ENCODE data around the gene FRMD3.
A peak's percentile ranks its signal among the peaks of the same experiment; 100 is the strongest.

Gene FRMD3

DNA sequence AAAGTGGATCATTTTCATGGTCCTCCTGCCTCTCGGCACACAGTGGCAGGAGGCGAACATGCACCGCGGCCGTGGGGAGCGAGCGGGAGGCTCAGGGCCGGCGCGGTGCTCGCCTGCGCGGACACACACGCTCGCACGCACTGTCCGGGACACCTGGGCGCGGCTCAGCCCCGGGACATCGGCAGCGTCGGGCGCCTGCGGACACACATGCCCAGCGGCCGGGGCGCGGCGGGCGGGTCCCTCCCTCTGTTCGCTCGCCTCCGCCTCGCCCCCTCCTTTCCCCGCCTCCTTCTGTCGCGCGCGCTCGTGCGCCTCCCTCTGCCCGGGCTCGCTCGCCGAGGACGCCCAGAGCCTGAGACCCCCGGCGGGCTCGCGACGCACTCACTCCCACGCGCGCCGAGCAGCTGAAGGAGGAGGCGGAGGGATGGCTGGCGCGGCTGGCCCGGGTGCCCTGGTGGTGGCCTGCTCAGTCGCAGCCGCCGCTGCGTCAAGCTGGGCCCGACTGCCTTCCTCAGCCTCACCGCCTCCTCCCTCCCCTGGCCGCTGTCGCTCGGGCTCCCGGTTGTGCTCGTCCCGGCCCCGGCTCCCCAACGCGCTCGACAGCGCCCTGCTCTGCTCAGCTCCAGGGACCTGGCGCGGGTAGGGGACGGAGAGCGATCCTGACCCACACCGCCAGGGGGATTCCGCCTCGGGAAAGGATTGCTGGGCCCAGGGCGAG is at the start of gene FRMD3:
FRMD3 (minus strand) TSS at position 230 of the 718 bp plus-strand sequence; CDS start at position 60, 170 bp downstream.
- DNase-seq = no peak

DNA sequence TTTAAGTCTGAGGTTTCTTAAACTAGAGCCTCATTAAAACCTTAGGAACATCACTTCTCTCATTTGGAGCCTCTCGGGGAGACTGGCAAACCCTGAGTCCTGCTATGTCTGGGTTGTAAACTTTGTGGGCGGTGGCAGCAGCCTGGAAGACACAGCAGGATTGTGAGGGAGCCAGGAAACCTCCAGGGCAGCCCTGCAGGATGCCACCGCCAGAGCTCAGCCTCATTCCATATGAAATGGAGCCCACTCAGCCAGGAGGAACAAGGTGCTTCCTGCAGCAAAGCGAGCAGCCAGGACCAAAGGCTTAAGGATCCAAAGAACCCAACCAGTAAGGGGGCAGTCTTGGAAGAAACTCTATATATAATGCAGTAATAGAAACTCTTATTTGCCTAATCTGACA is 46.8 kb upstream of the FRMD3 start:
- DNase-seq = no peak

DNA sequence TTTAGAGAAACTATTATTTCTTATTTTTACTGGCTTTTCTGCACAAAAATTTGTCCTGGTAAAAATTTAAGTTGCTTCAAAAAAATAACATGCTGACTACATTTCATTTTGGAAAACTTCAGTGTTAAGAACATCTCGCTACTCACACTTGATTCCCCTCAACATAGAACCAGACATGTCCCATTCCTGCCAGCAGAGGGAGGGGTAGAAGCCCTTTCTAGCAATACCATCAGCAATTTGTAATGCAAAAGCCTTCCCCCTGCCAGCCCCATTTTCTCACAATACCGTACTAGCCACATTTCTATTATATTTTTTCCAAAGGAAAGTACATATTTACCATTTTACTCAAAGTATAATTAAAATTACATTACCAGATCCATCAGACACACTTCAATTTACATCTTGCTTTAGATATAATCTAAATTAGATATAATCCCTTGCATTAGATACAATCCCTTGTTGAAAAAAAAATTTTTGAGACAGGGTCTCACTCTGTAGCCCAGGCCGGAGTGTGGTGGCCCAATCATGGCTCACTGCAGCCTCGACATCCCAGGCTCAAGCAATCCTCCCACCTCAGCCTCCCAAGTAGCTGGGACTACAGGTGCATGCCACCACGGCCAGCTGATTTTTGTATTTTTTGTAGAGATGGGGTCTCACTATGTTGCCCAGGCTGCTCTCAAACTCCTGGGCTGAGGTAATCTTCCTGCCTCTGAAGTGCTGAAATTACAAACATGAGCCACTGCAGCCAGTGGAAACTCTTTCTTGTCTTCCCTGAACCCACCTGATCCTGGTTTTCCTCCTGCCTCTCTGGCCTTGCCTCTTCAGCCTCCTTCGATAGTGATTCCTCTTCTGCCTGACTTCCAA is 45.2 kb upstream of the FRMD3 start:
- peak in 3 of 6 experiments; percentile 3 to 14 (median 9) for DNase-seq

DNA sequence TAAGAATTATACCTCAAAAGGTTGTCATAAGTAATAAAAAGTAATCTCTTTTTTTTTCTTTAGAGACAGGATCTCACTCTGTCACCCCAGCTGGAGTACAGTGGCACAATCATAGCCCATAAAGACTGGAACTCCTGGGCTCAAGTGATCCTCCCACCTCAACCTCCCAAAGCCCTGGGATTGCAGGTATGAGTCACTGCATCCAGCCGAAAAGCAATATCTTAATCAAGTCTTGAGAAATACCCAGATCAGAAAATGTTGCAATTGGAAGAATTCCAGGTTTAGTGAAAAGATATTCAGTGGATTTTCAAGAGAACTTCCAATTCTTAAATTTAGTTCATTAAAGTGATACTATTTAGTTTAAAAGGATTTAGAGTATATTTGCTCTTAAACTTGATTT is 43.8 kb upstream of the FRMD3 start:
- DNase-seq = no peak

DNA sequence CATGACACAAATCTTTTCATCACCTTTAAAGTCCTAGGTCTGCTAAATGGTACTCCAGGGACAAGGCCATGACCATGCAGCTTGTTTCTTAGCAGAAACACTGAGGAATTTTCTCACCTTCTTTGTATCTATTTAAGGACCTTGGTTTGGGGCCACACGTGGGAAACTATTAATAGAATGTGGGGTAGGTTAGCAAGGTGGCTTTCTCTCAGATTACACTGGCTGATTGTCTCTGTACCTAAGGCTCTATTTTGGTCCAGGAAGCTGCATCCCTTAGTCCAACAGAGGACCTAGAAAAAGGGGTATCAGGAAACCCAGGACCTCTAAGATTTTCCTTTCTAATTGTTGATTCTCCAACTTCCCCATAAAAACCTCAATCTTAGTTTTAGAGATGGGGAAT is 36.3 kb upstream of the FRMD3 start:
- no peak for DNase-seq

DNA sequence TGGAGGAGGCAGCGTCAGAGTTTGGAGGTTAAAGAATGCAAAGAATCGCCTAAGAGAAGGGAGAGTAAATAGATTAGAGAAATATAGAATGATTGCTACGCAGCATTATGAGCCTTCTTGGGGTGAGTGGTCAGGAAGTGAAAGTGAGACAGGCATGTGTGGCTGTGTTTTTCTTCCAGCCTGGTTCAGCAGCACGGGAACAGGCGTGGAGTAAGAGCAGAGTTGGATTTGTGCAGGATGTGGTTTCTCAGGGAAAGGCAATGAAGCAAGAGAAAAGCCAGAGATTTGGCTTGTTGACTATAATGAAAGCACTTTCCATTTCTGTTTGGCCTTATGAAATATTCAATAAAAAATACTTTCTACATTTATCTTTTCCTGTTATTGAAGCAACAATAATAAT is 34.3 kb upstream of the FRMD3 start:
- DNase-seq = no peak

DNA sequence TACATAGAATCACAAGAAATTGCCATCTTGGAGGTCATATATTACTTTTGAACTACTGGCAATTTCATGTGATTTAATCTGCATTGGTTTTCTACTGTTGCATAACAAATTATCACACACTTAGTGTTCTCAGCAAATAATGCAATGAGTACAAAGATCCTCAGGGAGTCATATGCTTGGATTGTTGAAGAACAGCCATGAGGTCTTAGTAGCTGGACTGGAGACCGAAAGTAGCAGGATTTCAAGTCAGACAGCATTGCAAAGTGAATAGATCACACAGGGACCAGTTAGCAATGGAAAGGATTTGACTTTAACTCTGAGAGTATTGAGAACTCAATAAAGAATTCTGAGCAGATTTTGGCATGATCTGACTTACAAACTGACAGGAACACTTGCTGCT is 32.2 kb upstream of the FRMD3 start:
- DNase-seq = no peak

DNA sequence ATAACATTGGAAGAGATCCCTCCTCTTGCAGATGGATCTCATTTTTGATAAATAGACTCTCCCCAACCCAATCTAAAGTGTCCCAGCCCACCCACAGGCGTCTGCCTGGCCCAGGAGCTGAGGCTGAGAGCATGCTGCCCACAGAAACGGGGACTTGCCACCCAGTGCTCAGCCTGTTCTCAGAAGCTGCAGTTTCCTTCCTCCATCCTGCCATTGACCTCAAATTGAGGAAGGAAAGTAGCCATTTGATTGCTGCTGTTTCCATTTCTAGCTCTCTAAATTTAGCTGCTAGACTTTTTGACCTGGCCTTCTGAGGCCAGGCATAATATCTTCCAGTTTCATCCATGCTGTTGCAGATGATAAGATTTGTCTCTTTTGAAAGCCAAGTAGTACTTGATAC is 31.1 kb upstream of the FRMD3 start:
- DNase-seq = no peak

DNA sequence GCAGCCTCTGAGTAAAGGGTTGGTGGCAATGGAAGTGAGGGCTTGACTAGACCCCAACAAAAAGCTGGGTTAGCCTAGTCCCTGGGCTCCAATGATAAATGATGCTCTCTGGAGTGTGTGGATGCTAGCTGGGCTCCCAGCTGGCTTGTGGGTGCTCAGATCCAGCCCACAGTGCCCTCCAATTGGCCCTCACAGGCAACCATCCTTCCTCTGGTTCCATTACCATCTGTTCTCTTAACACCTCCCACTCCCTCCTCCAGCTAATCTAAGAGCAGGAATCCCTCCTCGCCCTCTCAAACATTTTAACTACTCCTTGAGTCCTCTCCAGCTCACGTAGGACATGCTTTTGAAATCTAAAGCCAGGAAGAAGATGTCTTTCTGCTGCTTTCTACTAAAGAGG is 25.2 kb upstream of the FRMD3 start:
- no peak for DNase-seq

DNA sequence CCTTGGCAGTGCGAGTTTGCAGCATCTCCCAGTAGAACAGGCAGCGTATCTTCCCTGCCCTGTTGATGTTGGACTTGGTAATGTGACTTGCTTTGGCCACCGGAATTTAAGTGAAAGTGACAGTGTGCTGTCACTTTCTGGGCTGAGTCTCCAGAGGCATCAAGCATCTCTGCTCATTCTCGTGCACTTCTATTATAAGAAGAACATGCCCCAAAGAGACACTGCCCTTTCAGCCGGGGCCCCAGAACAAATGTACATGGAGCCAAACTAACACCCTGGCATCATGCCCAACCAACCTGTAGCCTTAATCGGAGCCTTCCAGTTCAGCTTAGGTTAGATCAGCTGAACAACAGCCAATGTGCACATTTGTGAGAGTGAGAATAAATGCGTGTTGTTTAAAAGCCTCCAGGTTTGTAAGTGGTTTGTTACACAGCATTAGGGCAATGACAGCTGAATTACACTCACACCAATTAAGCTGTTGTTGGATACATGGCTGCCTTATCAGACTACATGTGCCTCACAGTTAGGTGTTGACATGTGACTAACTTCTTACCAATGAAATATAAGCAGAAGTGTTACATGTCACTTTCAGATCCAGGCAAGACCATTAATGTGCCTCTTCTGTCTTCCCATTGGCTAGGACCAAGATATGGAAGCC is 22.1 kb upstream of the FRMD3 start:
- no peak for DNase-seq

DNA sequence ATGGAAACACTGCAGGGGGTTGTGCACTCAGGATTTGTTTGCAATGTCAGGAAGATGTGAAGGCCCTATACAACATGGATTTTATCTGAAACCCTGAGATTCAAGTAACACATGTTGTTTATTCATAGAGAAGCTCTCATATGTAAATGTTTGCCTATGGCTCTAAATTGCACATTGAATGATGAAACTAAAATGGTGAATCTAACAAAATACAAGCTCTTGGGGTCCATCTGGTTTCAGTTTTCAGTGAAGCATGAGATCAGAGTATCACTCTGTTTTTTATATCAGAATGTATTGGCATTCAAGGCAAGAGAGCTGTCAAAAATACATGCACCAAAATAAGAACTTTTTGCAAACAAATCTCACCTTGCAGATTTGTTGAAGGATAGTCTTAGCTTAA is 19.6 kb upstream of the FRMD3 start:
- DNase-seq = no peak

DNA sequence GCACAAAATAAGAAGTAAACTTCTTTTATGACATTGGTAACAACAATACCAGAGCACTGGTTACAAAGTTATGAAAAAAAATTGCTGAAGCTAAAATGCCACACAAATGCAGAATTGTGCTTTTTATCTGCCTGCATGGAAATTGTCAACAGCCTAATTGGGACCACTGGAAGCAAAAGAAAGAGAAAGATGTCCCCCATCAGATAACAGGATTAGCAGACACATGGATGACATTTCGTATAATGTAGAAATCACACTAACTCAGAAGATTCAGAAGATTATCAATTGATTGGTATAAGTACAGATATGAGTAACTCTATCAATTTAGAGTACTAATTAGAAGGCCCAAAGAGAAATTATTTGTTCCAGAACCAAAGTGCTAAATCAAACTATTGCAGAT is 19.1 kb upstream of the FRMD3 start:
- no peak for DNase-seq

DNA sequence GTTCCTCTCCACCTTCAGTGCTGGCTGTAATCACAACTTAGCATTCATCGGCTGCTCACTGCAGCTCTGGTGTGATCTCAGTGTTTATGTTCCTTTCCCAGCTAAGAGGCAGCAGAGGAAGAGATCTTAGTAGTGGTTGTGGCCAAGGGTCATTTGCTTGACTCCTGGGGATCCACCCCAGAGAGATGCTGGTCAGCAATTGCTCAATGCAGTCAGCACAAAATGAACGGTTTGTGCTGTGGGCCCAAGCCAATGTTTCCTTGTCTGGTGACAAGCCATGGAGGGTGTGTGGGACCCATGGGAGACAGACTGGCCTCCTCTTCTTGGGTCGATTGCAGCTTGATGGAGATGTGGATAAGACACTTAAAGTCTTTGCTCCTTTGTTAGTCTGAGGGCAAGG is 16.1 kb upstream of the FRMD3 start:
- DNase-seq = no peak

DNA sequence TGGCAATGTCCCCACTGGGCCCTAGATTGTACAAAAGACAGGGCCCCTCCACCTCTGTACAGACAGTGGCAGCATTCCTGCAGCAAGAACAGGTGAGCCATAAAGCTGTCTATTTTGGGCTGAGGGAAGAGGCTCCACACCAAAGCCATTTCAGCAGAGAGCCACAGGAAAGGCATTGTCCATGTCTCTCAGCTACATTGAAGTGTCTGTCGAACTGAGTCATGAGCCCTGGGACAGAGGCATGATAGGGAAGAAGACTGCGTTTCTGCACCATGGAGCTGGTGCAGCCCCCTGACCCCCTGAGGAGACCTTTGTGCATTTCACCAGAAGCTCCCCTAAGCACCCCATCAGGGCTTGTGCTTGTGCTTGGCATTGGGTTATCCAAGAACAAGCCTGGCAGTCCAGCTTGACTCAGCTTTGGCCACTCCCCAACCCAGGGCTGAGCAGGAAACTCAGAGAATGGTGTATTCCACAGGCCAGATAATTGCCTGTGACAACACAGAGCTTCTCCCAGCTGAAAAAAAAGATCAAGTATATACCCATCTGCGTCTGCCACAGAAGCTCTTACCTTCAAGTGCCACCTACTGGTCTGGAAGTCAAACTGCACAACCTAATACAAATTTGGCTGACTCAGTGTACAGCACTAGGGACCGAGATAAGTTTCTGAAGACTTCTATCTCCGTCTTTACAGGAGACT is 5.9 kb upstream of the FRMD3 start:
- no peak for DNase-seq

DNA sequence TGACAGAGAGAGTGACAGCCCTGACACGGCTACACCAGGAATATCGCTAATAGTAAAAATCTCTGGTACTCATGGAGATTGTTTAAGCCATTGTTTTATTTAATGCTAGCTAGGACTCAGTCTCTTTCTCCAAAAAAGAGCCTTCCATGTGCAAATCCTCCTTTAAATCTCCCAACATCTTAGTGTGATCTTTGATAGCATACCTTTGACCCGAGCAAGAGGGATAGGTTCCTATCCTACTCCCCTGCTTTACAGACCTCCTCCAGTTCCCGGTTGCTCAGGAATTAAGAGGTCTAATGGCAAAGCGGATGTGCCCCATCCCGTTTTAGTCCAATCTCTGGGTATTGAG is 663 bp upstream of the FRMD3 start:
- no peak for DNase-seq

DNA sequence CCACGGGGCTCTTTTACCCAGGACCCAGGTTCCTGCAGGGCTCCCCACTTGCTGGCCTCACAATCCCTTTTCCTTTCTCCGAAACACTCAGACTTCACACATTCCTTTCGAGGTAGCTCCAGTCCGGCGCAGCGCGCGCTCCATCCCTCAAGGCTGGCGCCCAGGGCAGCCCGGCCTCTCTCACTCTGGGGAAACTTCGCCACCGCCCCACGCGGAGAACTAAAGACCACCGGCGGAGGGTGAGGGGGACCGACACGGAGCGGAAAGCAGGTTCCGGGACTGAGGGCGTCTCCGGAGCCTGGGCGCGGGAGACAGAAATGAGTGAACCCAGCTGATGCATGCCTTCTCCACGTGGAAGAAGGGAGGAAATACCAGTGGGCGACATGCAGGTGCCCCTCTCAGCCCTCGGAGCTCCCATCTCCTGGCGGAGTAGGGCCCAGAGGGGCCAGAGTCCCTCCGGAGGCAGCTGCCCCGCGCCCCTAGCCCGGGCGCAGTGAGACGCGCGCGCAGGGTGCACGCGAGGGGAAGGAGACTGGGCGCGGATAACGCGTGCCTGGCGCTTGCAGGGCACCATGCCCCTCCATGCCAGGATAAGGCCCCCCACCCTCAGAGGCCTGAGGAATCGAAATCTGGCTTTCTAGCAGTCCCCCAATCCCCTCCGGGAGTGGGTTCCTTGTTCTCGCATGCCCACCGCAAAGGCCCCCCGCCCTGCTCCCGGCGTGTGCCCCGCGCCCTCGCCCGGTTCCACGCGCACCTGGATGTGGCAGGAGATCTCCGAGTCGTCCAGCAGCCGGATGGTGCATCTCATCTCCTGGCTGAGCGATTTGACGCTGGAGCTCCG is 650 bp downstream of the FRMD3 start:
- DNase-seq = no peak

DNA sequence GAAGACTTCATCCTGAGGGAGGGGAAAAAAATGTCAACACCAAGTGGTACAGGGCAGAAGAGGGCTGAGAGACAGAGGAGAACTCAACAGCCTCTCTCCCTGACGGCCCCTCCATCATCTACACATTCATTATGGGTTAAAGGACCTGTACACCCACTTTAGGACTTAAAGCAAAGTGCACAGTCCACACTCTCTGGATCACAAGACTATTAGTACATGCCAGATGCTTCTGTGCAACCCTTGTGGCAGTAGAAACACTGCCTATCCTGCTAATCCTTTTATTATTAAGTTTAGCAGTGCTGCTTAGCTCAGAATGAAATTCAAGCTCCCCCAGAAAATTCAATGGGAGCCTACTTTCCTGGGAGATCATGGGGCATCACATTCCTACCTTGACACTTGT is 1.9 kb downstream of the FRMD3 start:
- DNase-seq = no peak

DNA sequence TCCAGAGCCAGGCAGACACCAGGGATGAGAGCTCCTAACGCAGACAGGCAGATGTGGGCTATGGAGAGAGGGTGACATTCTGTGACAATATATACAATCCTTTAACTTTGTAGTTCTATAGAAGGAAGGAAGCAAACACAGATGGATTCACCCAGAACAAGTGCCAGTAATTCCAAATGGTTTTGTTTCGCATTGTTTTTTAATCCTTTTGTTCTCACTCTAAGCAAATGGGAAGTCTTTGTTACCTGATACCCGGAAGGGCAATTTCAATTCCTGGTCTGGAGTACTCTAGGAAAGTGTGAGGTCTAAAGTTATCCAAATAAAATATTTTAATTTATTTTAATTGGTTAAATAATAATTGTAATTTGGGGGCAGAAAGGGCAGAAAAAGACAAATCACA is 2.5 kb downstream of the FRMD3 start:
- DNase-seq = no peak

DNA sequence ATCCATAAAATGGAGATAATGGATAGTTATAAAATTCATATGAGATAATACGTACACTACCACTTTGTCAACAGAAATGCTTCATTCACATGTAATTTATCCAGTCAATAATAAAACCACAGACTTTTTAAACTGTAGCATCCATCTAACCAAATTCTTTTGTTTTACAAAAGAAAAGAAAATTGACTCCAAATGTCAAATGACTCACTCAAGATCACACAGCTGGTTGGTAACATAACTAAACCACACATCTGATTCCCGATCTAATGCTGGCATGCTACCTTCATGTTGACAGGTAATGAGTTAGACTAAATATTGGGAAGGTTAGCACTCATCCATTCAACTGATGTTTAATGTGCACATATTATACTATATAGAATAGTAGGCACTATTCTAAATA is 4.9 kb downstream of the FRMD3 start:
- no peak for DNase-seq

DNA sequence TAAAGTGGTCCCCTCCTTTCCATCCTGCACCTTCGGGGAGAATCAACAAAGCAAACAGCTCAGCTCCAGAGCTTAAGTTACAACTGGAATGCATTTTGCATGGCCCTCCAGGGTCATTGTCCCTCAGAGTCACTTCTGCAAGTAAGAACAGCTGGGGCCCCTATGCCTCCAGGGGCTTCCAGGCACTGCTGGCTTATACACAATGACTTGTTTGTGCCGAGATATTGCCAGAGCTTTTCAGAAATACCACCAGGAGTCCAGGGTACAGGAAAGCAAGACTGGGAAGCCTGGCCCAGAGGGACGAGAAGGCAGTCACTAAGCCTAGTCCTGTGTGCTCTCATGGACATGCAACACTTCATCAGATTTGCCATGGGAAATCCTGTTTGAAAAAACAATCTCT is 11.3 kb downstream of the FRMD3 start:
- DNase-seq = no peak

DNA sequence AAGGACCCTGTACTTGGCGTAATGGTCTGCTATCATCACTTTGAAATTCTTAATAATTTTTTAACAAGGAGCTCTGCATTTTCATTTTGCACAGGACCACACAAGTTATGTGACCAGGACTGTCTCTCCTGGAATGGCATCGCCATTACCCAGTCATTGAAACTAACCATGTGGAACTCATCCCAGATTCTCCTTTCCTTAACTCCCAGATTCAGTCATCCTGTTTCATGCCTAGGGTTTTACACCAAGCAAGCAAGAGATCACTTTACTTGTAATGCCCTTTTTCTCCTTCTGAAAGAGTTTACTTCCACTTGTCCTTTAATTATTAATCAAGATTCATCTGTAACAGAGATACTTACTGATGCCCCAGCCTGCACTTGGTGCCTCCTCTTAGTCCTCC is 12.0 kb downstream of the FRMD3 start:
- DNase-seq = no peak

DNA sequence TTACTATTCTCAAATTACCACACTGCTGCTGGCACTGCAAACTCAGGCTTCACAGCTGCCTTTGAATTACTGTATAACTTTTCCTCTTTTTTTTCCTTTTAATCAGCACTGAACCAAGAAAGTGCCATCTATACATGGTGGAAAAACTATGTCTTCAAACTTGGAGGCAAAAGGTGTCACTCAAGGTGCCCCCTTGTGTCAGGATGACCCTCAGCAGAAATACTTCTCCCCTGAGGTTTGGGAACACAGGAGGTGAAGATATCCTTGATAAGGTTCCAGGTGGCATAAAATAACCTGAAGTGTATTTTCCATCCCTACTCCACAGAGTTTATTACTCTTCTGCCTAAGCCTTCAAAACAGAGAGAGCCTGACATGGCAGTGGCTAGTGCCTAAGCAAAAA is 14.5 kb downstream of the FRMD3 start:
- DNase-seq = no peak

DNA sequence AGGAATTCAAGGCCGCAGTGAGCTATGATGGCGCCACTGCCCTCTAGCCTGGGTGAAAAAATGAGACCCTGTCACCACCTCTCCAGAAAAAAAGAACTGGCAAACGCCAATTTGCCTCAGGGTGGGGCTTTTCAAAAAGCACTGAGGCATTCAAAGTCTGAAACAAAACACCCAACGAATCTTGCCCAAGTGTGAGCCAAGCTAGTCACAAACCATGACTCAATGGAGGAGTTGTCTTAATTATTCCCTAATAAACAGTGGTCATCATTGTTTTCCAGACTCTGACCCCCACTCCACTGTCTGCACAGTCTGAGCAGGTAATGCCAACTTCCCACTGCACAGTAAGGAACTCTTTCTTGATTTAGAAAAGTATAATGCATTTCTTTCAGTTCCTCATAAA is 16.8 kb downstream of the FRMD3 start:
- DNase-seq = no peak

Measured in stimulated activated naive CD4-positive, alpha-beta T cell (primary cell).